Osteocyte (in vitro differentiated cells): ENCODE data around the gene NNT. TPM values are rescaled to one million over a fixed set of nuclear protein-coding genes. Genes with fewer than 3 reads are reported as not detected.

Experiments used
- DNase-seq: peaks from one replicate; pipeline ENCODE4 v3.0.0; 2021; ENCODE audit warnings: mixed read lengths; ENCODE audit not compliant: unreplicated experiment; ENCODE audit errors: extremely low spot score
- H3K27ac Mint-ChIP-seq: one replicate; pipeline ENCODE4 v1.8.0; 2021; ENCODE audit warnings: mild to moderate bottlenecking, mixed read lengths; ENCODE audit not compliant: unreplicated experiment
- H3K27me3 Mint-ChIP-seq: one replicate; pipeline ENCODE4 v1.8.0; 2021; ENCODE audit warnings: mixed read lengths; ENCODE audit not compliant: unreplicated experiment
- H3K36me3 Mint-ChIP-seq: one replicate; pipeline ENCODE4 v1.8.0; 2021; ENCODE audit warnings: mixed read lengths; ENCODE audit not compliant: unreplicated experiment
- H3K4me1 Mint-ChIP-seq: one replicate; pipeline ENCODE4 v1.8.0; 2021; ENCODE audit warnings: mixed read lengths; ENCODE audit not compliant: unreplicated experiment
- H3K4me3 Mint-ChIP-seq: one replicate; pipeline ENCODE4 v1.8.0; 2021; ENCODE audit warnings: mild to moderate bottlenecking, moderate library complexity, mixed read lengths; ENCODE audit not compliant: unreplicated experiment
- H3K9me3 Mint-ChIP-seq: one replicate; pipeline ENCODE4 v1.8.0; 2021; ENCODE audit warnings: mixed read lengths; ENCODE audit not compliant: unreplicated experiment
- total RNA-seq: library from RNA; stranded (reverse); gene quantifications from 2 replicates; pipeline ENCODE4 v1.2.1, GENCODE V29; 2021
- TF ChIP-seq, protein P1 (sequence below): fragments of 200-600 bp; sonication (generic); IDR thresholded peaks from 2 replicates; pipeline ENCODE4 v1.5.0; 2021; ENCODE audit warnings: antibody characterized with exemption, mild to moderate bottlenecking, moderate library complexity

Gene NNT
- total RNA-seq, 1 donor from 2014 or later = 107 TPM

DNA sequence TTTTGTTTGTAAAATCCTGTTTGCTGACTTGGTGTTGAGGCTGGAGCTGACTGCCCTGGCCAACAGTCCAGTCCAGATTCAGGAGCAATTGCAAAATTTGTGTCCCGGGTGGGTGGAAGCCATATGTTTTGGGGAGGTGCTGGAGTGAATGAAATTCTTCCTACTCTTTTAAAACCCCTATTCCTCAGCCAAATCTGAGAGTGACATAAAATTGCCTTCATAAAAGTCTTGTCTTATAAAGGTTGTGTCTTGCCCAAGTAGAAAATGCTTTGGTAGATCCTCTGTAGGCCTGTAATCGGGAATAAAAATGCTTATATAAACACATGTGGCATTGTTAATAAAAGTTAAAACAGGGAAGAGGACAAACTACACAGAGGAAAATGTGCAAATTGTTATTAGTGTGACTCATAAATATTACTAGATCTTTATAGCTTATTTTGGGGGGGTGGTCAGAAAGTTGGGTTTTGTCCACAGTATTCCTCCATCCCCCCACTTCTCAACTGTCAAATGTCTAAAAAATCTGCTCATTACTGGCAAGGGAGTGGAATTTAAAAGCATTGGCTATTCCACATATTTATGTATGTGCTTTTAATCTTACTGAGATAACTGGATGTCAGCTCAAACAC is 45.6 kb downstream of the NNT start:
- H3K4me3 Mint-ChIP-seq = no peak overlapping the region
- peak overlapping the region; percentile 69 for H3K27ac Mint-ChIP-seq
- H3K36me3 Mint-ChIP-seq = peaks cover 40% of the 10 kb centered on the region
- TF ChIP-seq, protein P1, sequence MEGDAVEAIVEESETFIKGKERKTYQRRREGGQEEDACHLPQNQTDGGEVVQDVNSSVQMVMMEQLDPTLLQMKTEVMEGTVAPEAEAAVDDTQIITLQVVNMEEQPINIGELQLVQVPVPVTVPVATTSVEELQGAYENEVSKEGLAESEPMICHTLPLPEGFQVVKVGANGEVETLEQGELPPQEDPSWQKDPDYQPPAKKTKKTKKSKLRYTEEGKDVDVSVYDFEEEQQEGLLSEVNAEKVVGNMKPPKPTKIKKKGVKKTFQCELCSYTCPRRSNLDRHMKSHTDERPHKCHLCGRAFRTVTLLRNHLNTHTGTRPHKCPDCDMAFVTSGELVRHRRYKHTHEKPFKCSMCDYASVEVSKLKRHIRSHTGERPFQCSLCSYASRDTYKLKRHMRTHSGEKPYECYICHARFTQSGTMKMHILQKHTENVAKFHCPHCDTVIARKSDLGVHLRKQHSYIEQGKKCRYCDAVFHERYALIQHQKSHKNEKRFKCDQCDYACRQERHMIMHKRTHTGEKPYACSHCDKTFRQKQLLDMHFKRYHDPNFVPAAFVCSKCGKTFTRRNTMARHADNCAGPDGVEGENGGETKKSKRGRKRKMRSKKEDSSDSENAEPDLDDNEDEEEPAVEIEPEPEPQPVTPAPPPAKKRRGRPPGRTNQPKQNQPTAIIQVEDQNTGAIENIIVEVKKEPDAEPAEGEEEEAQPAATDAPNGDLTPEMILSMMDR = no peak
- no peak for DNase-seq
- no peaks in the 10 kb centered on the region for H3K27me3 Mint-ChIP-seq
- H3K9me3 Mint-ChIP-seq = no peaks in the 10 kb centered on the region
- H3K4me1 Mint-ChIP-seq = peaks cover 46% of the 10 kb centered on the region

DNA sequence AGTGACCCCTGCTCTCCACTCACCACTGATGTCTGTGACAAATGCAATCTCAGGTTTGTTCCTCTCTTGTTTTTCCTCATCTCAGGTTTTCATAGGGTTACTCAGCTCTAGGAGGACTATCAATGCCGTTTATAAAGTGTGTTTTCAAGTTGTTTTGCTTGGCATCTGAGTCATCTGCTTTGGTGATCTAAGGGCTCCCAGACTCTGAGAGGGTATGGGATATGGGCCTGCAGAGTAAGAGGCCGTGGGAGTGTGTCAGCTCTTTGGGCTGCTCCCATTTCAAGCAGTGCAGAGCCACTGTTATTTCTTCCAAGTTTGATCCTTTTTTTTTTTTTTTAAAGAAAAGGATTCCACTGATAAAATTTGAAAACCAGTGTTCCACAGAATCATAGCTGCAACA is 46.3 kb downstream of the NNT start:
- Mint-ChIP-seq H3K9me3 (no peaks in the 10 kb centered on the region), H3K4me3 (no peak overlapping the region), H3K27ac (peak overlapping the region; percentile 69), H3K27me3 (no peaks in the 10 kb centered on the region), H3K36me3 (peaks cover 43% of the 10 kb centered on the region), H3K4me1 (peaks cover 41% of the 10 kb centered on the region)
- TF ChIP-seq, protein P1 = no peak
- no peak for DNase-seq

DNA sequence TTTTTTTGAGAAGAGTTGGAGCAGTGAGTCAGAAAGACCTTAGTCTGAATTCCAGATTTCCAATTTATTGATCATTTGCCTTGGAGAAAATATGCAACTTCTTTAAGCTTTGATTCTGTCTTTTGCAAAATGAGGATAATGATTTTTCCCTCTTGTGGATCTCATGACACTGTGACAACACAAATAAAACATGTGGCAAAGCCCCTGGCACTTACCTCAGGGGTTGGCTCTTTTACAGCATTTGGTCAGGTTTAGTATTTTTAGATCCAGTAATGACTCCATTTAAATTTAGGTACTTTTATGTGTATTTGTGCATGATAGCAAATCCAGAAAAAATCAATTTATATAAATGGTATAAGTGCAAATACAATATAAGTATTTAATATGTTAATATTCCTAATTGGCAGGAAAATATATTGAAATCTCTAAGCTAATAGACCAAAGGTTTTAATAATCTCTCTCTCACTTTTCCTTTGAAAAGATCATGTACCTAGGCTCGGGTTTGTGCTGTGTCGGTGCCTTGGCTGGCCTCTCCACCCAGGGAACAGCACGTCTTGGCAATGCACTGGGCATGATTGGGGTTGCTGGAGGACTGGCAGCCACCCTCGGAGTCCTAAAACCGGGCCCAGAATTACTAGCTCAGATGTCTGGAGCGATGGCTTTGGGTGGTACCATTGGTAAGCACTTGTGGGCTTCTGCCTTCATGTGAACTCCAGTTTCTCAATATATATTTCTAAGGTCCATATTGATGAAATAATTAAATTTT is 49.7 kb downstream of the NNT start:
- Mint-ChIP-seq H3K36me3 (peaks cover 47% of the 10 kb centered on the region), H3K9me3 (no peaks in the 10 kb centered on the region), H3K4me1 (peaks cover 29% of the 10 kb centered on the region), H3K4me3 (no peak overlapping the region), H3K27me3 (no peaks in the 10 kb centered on the region), H3K27ac (no peak overlapping the region)
- DNase-seq = no peak
- TF ChIP-seq, protein P1 = no peak

DNA sequence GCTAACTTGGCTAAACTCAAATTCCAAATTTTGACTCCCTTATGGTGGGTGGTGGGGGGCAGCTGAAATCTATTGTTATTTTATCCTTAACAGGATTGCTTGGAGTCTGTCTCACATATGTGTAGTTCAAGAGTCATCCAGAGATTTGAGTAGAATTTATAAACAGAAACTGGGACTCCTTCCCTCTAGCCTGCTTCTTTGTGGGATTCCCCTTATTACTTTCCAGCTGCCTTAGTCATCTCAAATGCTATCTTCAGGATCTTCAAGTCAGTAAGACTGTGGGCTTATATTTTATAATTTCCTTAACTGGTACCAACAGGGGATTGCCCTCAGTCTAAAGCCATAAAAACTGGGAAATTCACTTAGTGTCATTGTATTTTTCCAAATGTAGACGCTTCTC is 55.5 kb downstream of the NNT start:
- no peak overlapping the region for H3K4me3 Mint-ChIP-seq
- no peak for DNase-seq
- peaks cover 51% of the 10 kb centered on the region for H3K36me3 Mint-ChIP-seq
- peaks cover 4% of the 10 kb centered on the region for H3K9me3 Mint-ChIP-seq
- peak overlapping the region; percentile 9 for H3K27ac Mint-ChIP-seq
- TF ChIP-seq, protein P1 = no peak
- H3K4me1 Mint-ChIP-seq = peaks cover 9% of the 10 kb centered on the region
- no peaks in the 10 kb centered on the region for H3K27me3 Mint-ChIP-seq

DNA sequence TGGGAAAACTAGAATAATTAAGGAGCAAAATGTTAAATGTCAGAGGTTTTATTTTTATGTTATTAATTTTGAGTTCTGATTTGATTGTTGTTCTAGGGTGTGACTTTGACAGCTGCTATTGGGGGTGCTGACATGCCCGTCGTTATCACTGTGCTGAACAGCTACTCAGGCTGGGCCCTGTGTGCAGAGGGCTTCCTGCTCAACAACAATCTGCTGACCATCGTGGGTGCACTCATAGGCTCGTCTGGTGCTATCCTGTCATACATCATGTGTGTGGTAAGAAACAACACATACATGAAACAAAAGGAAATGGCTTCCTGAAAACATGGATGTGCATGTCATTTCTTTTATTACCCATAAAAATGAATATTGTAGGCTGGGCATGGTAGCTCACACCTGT is 56.1 kb downstream of the NNT start:
- no peaks in the 10 kb centered on the region for H3K27me3 Mint-ChIP-seq
- peak overlapping the region; percentile 9 for H3K27ac Mint-ChIP-seq
- TF ChIP-seq, protein P1 = no peak
- peaks cover 52% of the 10 kb centered on the region for H3K36me3 Mint-ChIP-seq
- DNase-seq = no peak
- peaks cover 4% of the 10 kb centered on the region for H3K9me3 Mint-ChIP-seq
- no peak overlapping the region for H3K4me3 Mint-ChIP-seq
- H3K4me1 Mint-ChIP-seq = peaks cover 9% of the 10 kb centered on the region
